H54 (cell line): Measurements from ENCODE around the gene LMO4.

ENCODE experiments used
- DNase-seq: peaks from one replicate; pipeline ENCODE4 v3.0.0; 2011; ENCODE audit warnings: low spot score, mixed read lengths; ENCODE audit not compliant: insufficient read length
- FAIRE-seq: peaks from 3 replicates; lab custom pipeline; 2011; peaks lifted over from hg19 to GRCh38; lab: Jason Lieb, UNC
- POLR2A ChIP-seq: IDR thresholded peaks from 2 replicates; pipeline ENCODE4 v1.6.1; 2011; ENCODE audit warnings: low read depth, mild to moderate bottlenecking, low read length

LMO4 gene

GRCh38 chr1:87333692-87334347, 5.1 kb downstream of the LMO4 start:
- DNase-seq (no peak), FAIRE-seq (no peak)
- TF ChIP-seq POLR2A: no peak

GRCh38 chr1:87334351-87335174, 5.9 kb downstream of the LMO4 start:
- DNase-seq (no peak), FAIRE-seq (no peak)
- no peak for TF ChIP-seq POLR2A

- FAIRE-seq: no peak
- peak; percentile 67 for DNase-seq
- peak; percentile 61 for TF ChIP-seq POLR2A
These were observed 6.7 kb downstream of the LMO4 start for GRCh38 chr1:87335175-87335884.

GRCh38 chr1:87336623-87337067, 8.0 kb downstream of the LMO4 start:
- no peak for TF ChIP-seq POLR2A
- no peak for DNase-seq
- FAIRE-seq: no peak

- DNase-seq (no peak), FAIRE-seq (no peak)
- no peak for TF ChIP-seq POLR2A
These were observed 8.9 kb downstream of the LMO4 start for GRCh38 chr1:87337606-87338005.

- FAIRE-seq (no peak), DNase-seq (no peak)
- no peak for TF ChIP-seq POLR2A
These were observed 9.9 kb downstream of the LMO4 start for GRCh38 chr1:87338566-87338965.

- no peak for DNase-seq
- no peak for FAIRE-seq
- TF ChIP-seq POLR2A: no peak
These were observed 15.6 kb downstream of the LMO4 start for GRCh38 chr1:87344231-87344630.

- FAIRE-seq (no peak), DNase-seq (no peak)
- TF ChIP-seq POLR2A: no peak
These were observed 17.6 kb downstream of the LMO4 start for GRCh38 chr1:87346130-87346814.

- TF ChIP-seq POLR2A: no peak
- FAIRE-seq (no peak), DNase-seq (no peak)
These were observed 19.8 kb downstream of the LMO4 start for GRCh38 chr1:87348341-87349019.

GRCh38 chr1:87349036-87349435, 20.4 kb downstream of the LMO4 start:
- FAIRE-seq (no peak), DNase-seq (no peak)
- TF ChIP-seq POLR2A: no peak

- TF ChIP-seq POLR2A: no peak
- no peak for DNase-seq
- FAIRE-seq: no peak
These were observed 27.2 kb downstream of the LMO4 start for GRCh38 chr1:87355894-87356293.

GRCh38 chr1:87356591-87356990, 27.9 kb downstream of the LMO4 start:
- no peak for DNase-seq
- FAIRE-seq: no peak
- no peak for TF ChIP-seq POLR2A

- no peak for TF ChIP-seq POLR2A
- FAIRE-seq (no peak), DNase-seq (no peak)
These were observed 29.5 kb downstream of the LMO4 start for GRCh38 chr1:87358219-87358618.
